Type B pancreatic cell (in vitro differentiated cells): ENCODE data around the gene PRDM16. TPM values are rescaled to one million over a fixed set of nuclear protein-coding genes. Genes with fewer than 3 reads are reported as not detected.

Experiments
- DNase-seq: peaks from one replicate; pipeline ENCODE4 v3.0.0; 2021; ENCODE audit warnings: mixed read lengths; ENCODE audit not compliant: unreplicated experiment; ENCODE audit errors: extremely low spot score
- H3K27ac Mint-ChIP-seq: 2 replicates; pipeline ENCODE4 v1.8.0; 2021; ENCODE audit warnings: mild to moderate bottlenecking, mixed read lengths
- H3K27me3 Mint-ChIP-seq: 2 replicates; pipeline ENCODE4 v1.8.0; 2021; ENCODE audit warnings: mixed read lengths
- H3K36me3 Mint-ChIP-seq: 2 replicates; pipeline ENCODE4 v1.8.0; 2021; ENCODE audit warnings: mixed read lengths
- H3K4me1 Mint-ChIP-seq: one replicate; pipeline ENCODE4 v1.8.0; 2021; ENCODE audit warnings: mixed read lengths; ENCODE audit not compliant: unreplicated experiment
- H3K4me3 Mint-ChIP-seq: 2 replicates; pipeline ENCODE4 v1.8.0; 2021; ENCODE audit warnings: mild to moderate bottlenecking, mixed read lengths
- H3K9me3 Mint-ChIP-seq: 2 replicates; pipeline ENCODE4 v1.8.0; 2021; ENCODE audit warnings: mixed read lengths
- total RNA-seq: library from RNA; stranded (reverse); gene quantifications from 2 replicates; pipeline ENCODE4 v1.2.1, GENCODE V29; 2021; ENCODE audit warnings: low replicate concordance
- TF ChIP-seq, protein P1 (sequence below): fragments of 200-600 bp; sonication (generic); conservative IDR thresholded peaks from 2 replicates; pipeline ENCODE4 v1.5.0; 2021; ENCODE audit warnings: antibody characterized with exemption, mild to moderate bottlenecking

The PRDM16 gene
- total RNA-seq, 1 donor from 2014 or later = 23.6 TPM

DNA sequence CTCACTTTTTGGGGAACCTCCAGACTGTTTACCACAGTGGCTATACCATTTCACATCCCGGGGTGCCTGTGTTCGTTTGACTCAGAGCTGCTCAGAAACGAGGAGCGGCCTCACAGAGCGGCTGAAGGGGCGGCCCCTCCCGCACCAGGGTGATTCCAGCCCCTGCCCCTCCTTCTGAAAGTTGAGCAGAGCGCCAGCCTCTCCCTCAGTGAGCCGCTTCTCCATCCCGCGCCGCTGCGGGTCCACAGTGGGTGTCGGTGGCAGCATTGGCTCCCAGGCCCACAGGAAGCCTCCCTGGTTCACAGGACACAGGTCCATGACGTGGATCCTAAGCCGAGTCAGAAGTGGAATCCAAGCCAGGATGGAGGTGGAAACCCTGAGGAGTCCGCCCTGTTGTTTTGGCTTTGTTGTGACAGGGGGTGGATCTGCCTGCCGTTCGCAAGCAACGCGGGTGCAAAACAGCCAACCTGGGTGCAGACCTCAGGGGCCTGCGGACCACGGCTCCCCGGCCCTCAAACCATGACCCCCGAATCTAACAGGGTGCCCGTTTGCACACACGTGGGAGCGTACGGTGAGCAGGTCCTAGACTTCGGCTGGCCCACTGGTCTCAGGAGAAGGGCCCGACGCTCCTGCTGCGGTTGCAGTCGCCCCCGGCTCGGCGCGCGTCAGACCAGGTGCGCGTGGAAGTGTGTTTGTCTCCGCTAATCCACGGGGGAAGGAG lies 198.7 kb downstream of the PRDM16 start:
- peaks cover 14% of the 10 kb centered on the region for H3K4me1 Mint-ChIP-seq
- H3K36me3 Mint-ChIP-seq = no peaks in the 10 kb centered on the region
- H3K9me3 Mint-ChIP-seq = no peaks in the 10 kb centered on the region
- no peak for DNase-seq
- TF ChIP-seq, protein P1, sequence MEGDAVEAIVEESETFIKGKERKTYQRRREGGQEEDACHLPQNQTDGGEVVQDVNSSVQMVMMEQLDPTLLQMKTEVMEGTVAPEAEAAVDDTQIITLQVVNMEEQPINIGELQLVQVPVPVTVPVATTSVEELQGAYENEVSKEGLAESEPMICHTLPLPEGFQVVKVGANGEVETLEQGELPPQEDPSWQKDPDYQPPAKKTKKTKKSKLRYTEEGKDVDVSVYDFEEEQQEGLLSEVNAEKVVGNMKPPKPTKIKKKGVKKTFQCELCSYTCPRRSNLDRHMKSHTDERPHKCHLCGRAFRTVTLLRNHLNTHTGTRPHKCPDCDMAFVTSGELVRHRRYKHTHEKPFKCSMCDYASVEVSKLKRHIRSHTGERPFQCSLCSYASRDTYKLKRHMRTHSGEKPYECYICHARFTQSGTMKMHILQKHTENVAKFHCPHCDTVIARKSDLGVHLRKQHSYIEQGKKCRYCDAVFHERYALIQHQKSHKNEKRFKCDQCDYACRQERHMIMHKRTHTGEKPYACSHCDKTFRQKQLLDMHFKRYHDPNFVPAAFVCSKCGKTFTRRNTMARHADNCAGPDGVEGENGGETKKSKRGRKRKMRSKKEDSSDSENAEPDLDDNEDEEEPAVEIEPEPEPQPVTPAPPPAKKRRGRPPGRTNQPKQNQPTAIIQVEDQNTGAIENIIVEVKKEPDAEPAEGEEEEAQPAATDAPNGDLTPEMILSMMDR = no peak
- H3K27me3 Mint-ChIP-seq = peaks cover 28% of the 10 kb centered on the region
- no peak overlapping the region for H3K27ac Mint-ChIP-seq
- no peak overlapping the region for H3K4me3 Mint-ChIP-seq

DNA sequence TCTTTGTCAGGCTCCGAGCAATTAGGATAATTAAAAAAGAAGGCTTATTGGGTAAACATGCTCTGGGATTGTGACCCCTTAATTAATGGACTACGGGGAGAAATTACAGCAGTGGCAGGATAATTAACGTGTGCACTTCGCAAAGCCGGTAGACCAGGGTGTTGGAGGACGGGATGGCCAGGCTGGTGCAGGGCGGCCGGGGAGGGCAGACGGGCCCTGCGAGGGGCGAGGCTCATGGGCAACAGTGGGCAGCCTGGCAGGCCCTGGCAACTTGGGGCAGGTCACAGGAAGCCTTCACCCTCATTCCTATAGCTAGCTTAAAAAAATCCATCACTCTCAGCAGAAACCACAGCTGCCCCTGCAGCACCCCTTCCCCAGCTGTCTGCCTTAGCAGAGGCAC lies 199.3 kb downstream of the PRDM16 start:
- Mint-ChIP-seq H3K27me3 (peaks cover 30% of the 10 kb centered on the region), H3K27ac (no peak overlapping the region), H3K4me1 (peaks cover 14% of the 10 kb centered on the region)

DNA sequence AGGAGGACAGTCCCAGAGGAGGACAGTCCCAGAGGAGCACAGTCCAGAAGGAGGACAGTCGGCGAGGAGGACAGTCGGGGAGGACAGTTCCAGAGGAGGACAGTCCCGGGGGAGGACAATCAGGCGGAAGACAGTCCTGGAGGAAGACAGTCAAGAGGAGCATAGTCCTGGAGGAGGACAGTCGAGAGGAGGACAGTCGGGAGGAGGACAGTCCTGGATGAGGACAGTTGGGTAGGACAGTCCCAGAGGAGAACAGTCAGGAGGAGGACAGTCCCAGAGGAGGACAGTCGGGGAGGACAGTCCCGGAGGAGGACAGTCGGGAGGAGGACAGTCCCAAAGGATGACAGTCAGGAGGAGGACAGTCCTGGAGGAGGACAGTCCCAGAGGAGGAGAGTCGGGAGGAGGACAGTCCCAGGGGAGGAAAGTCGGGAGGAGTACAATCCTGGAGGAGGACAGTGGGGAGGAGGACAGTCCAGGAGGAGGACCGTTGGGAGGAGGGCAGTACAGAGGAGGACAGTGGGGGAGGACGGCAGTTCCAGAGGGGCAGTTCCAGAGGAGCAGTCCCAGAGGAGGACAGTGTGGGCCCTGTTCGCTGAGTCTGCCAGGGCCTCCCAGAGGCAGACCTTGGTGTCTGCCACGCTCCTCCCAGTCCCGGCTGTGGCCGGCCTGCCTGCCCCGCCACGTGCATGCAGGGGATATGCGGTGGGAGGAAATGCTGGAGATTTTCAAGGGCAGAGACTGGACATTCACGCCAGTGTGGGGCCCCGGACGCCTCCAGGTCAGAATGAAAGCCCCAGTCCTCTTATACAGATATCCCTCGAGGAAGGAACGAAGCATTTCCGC lies 201.6 kb downstream of the PRDM16 start:
- no peak for DNase-seq
- no peak overlapping the region for H3K4me3 Mint-ChIP-seq
- TF ChIP-seq, protein P1 = no peak
- no peaks in the 10 kb centered on the region for H3K36me3 Mint-ChIP-seq
- H3K9me3 Mint-ChIP-seq = no peaks in the 10 kb centered on the region
- H3K27me3 Mint-ChIP-seq = peaks cover 36% of the 10 kb centered on the region
- H3K27ac Mint-ChIP-seq = no peak overlapping the region
- peaks cover 18% of the 10 kb centered on the region for H3K4me1 Mint-ChIP-seq

More for the DNA sequence above, 199.3 kb downstream of the PRDM16 start:
- H3K4me3 Mint-ChIP-seq = no peak overlapping the region
- no peaks in the 10 kb centered on the region for H3K36me3 Mint-ChIP-seq
- H3K9me3 Mint-ChIP-seq = no peaks in the 10 kb centered on the region
- no peak for DNase-seq
- TF ChIP-seq, protein P1 = no peak

DNA sequence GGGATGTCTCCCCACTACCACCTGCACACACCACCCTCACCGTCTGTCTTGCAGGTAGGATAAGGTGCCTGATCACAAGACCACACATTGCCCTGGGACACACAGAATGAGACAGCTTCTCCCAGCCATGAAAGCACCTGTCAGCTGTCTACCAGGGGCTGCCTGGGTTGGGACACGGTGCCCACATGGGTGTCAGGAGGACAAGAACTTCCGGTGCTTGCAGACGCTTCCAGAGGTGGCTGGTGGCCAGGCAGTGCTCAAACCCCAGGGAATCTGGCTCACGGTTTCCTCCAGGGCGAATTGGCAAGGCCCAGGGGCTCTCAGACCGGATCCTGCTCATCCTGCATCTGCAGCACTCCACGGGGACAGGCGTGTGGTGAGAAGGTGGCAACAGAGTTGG lies 202.9 kb downstream of the PRDM16 start:
- Mint-ChIP-seq H3K9me3 (no peaks in the 10 kb centered on the region), H3K4me1 (peaks cover 20% of the 10 kb centered on the region), H3K36me3 (no peaks in the 10 kb centered on the region), H3K4me3 (no peak overlapping the region), H3K27ac (no peak overlapping the region), H3K27me3 (peaks cover 37% of the 10 kb centered on the region)
- no peak for DNase-seq
- TF ChIP-seq, protein P1 = no peak

DNA sequence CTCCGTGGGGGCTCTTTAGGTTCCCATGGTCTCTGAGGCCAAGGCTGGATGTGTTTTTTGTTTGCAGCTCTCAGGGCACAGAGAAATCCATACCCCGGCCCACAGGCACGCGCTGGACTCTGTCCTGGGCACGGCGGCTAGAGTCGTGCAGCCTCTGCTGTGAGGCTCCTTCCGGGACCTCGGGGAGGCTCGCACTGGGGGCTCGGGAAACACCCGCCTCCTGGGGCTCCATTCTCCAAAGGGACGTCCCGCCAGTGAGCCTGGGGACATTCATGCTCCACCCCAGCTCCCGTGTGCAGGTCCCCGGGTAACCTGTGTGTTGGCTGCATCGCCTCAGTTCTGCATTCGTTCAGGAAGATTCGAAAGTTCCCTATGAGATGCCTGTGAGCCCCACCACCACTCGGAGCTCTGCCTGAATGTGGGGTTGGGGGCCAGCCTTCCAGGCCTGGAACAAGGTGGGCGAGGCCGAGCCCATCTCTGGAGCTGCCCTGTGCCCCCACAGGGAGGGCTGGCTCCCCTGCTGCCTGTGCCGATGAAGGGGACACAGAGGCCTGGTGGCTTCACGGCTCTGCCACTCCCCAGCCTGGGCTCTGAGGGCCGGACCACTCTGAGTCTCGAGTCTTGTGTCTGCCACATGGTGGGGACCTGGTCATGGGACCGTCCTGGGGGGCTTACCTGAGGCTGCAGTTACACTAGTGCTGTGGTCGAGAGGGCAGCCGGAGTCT lies 203.5 kb downstream of the PRDM16 start:
- no peaks in the 10 kb centered on the region for H3K36me3 Mint-ChIP-seq
- H3K27ac Mint-ChIP-seq = no peak overlapping the region
- H3K4me1 Mint-ChIP-seq = peaks cover 22% of the 10 kb centered on the region
- peaks cover 33% of the 10 kb centered on the region for H3K27me3 Mint-ChIP-seq
- TF ChIP-seq, protein P1 = no peak
- H3K9me3 Mint-ChIP-seq = no peaks in the 10 kb centered on the region
- DNase-seq = no peak
- H3K4me3 Mint-ChIP-seq = no peak overlapping the region
